VCaP (cell line): ENCODE measurements around the gene CACNB4.

ENCODE experiments used
- H3K27ac ChIP-seq: fragments of 450-650 bp; 2 replicates; pipeline ENCODE4 v1.5.1; 2017
- TF ChIP-seq, protein P1 (sequence below): fragments of 450-650 bp; conservative IDR thresholded peaks from 2 replicates; pipeline ENCODE4 v1.5.1; 2017; ENCODE audit warnings: mild to moderate bottlenecking, moderate library complexity

The CACNB4 gene

DNA sequence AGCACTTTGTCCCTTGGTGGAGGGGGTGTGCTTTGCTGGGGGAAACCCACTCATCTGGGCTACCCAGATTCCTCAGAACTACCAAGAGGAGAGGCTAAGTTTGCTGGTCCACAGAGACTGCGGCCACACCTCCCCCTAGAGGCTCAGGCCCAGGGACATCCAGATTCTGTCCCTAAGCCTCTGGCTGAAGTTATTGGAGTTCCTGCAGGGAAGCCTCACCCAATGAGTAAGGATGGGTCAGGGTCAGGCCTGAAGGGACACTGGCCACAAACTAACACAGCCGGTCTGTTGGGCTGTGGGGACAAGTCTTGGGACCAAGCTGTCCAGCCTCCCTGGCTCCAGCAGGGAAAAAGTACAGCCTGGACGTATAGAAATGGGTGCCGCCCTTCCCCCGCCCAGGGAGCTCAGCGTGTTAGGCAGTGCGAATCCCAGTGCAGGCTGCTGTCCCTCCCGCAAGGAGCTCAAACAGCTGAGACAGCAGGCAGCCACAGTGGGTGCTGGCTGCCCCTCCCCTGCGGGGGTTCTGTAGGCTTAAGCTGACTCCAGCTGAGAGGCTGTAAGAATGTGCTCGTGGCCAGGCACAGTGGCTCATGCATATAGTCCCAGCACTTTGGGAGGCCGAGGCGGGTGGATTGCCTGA is 183.7 kb downstream of the CACNB4 start:
- TF ChIP-seq, protein P1, sequence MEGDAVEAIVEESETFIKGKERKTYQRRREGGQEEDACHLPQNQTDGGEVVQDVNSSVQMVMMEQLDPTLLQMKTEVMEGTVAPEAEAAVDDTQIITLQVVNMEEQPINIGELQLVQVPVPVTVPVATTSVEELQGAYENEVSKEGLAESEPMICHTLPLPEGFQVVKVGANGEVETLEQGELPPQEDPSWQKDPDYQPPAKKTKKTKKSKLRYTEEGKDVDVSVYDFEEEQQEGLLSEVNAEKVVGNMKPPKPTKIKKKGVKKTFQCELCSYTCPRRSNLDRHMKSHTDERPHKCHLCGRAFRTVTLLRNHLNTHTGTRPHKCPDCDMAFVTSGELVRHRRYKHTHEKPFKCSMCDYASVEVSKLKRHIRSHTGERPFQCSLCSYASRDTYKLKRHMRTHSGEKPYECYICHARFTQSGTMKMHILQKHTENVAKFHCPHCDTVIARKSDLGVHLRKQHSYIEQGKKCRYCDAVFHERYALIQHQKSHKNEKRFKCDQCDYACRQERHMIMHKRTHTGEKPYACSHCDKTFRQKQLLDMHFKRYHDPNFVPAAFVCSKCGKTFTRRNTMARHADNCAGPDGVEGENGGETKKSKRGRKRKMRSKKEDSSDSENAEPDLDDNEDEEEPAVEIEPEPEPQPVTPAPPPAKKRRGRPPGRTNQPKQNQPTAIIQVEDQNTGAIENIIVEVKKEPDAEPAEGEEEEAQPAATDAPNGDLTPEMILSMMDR = no peak

GRCh38 chr2:151908204-151908882 is 190.5 kb downstream of the CACNB4 start:
- H3K27ac ChIP-seq = no peak overlapping the region
- TF ChIP-seq, protein P1 = no peak

More for the DNA sequence above, 183.7 kb downstream of the CACNB4 start:
- H3K27ac ChIP-seq = no peak overlapping the region

- TF ChIP-seq, protein P1 = no peak
- H3K27ac ChIP-seq = no peak overlapping the region
Observed at GRCh38 chr2:151907286-151908203, 191.3 kb downstream of the CACNB4 start.

DNA sequence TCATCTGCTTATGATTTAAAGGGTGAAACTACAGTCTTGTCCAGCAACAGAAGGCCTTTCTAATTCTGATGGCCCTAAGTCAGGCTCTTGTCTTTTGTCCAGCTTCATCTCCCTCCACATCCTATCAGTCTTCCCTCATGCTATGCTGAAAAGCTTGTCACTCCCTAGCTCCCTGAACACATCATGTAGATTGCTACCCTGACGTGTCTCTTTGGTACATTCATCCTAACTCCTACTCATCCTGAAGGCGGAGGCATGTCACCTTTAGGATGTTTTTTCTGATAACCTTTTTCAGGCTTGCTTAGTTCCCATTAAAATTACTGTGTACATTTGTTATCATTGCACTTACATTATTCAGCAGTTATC is 192.2 kb downstream of the CACNB4 start:
- H3K27ac ChIP-seq = no peak overlapping the region
- TF ChIP-seq, protein P1 = no peak

DNA sequence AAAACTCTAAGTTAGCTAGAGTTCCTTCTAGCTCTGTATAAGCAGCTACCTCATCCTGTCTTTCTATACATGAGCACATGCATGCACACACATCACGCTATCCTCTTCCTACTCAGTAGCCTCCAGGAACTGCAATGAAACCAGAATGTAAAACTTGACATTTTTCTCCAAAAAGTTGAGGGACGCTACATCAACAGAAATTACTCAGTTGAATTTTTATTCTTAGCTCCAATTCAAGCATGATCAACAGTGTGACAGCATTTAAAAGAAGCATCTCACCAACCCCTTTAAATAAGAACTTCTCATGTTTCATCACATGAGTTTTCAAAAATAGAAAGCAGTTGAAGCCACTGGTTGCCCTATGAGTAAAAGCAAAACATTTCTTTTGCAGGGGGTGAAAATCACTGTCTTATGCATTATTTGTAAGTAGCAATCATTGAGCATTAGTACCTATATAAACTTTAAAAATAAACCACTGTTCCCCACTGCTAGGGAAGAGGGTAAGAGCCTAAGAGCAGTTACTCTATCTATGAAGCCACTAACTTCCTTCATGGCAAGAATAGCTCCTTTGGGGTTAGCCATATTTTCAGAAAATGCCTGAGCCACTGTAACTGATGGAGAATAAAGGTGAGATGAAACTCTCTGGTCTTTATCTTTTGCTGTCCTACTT is 192.7 kb downstream of the CACNB4 start:
- TF ChIP-seq, protein P1 = no peak

GRCh38 chr2:151904807-151905206 is 194.0 kb downstream of the CACNB4 start:
- no peak overlapping the region for H3K27ac ChIP-seq
- TF ChIP-seq, protein P1 = no peak

More for the DNA sequence above, 192.7 kb downstream of the CACNB4 start:
- no peak overlapping the region for H3K27ac ChIP-seq

- TF ChIP-seq, protein P1 = no peak
- no peak overlapping the region for H3K27ac ChIP-seq
Observed at GRCh38 chr2:151904021-151904420, 194.8 kb downstream of the CACNB4 start.
